Fibroblast of upper back skin (primary cell): ENCODE data around the gene SULT2B1.

Experiments
- DNase-seq: peaks from one replicate; pipeline ENCODE4 v3.0.0-alpha.2; 2013

The SULT2B1 gene

GRCh38 chr19:48606463-48607358, 54.7 kb downstream of the SULT2B1 start, which contains the start of gene SPACA4:
Gene SPACA4 (plus strand): TSS chr19:48606742. CDS start chr19:48606979, 237 bp downstream.
- no peak for DNase-seq

GRCh38 chr19:48607359-48607755, 55.4 kb downstream of the SULT2B1 start:
- no peak for DNase-seq

GRCh38 chr19:48608798-48609263, 56.9 kb downstream of the SULT2B1 start:
- DNase-seq, result peak; percentile 49

GRCh38 chr19:48609571-48610108, 57.7 kb downstream of the SULT2B1 start:
- DNase-seq, result no peak

GRCh38 chr19:48611872-48612271, 59.9 kb downstream of the SULT2B1 start:
- DNase-seq, result no peak

- no peak for DNase-seq
These were observed 61.3 kb downstream of the SULT2B1 start for GRCh38 chr19:48613024-48613851.

- DNase-seq, result no peak
These were observed 62.0 kb downstream of the SULT2B1 start for GRCh38 chr19:48613852-48614435.

- DNase-seq, result no peak
These were observed 62.7 kb downstream of the SULT2B1 start, which contains the start of gene FAM83E for GRCh38 chr19:48614436-48615230. Gene FAM83E (minus strand): TSS chr19:48615076. CDS start chr19:48613372, 1,704 bp downstream.

- no peak for DNase-seq
These were observed 63.5 kb downstream of the SULT2B1 start for GRCh38 chr19:48615231-48616040.

GRCh38 chr19:48616041-48616436, 64.1 kb downstream of the SULT2B1 start:
- no peak for DNase-seq

- DNase-seq, result no peak
These were observed 64.6 kb downstream of the SULT2B1 start for GRCh38 chr19:48616491-48617056.

- DNase-seq, result no peak
These were observed 65.4 kb downstream of the SULT2B1 start for GRCh38 chr19:48617146-48617937.

GRCh38 chr19:48618278-48618915, 66.4 kb downstream of the SULT2B1 start:
- DNase-seq, result no peak

- peak; percentile 100 for DNase-seq
These were observed 67.1 kb downstream of the SULT2B1 start, which contains the start of the genes RPL18 and SPHK2 for GRCh38 chr19:48618916-48619691. Gene RPL18 (minus strand): TSS chr19:48619178. CDS start chr19:48619143, 35 bp downstream. Gene SPHK2 (plus strand): TSS chr19:48619506. CDS start chr19:48620515, 1,009 bp downstream.

GRCh38 chr19:48619692-48620585, 68.0 kb downstream of the SULT2B1 start:
- no peak for DNase-seq

- DNase-seq, result no peak
These were observed 71.6 kb downstream of the SULT2B1 start for GRCh38 chr19:48623556-48624066.
